ENCODE results near the gene AKAP6.

DNA sequence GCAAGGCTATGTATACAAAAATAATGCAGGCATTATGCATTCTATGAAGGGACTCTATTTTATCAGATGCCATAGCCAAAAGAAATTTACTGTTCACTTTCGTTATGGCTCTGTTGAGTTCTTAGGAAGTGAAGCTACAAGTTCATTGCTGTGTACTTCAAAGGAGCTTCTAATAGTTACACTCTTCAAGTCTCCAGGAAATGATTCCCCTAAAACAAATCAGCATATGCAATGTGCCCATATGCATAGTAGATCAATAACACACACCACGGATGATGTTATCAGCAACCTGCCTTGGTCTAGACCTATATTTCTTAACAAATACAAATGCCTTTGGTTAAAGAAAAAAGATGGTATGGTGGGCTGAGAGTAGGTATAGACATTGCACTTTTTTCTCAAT is 83.4 kb downstream of the AKAP6 start:
- TF ChIP-seq, protein P1, sequence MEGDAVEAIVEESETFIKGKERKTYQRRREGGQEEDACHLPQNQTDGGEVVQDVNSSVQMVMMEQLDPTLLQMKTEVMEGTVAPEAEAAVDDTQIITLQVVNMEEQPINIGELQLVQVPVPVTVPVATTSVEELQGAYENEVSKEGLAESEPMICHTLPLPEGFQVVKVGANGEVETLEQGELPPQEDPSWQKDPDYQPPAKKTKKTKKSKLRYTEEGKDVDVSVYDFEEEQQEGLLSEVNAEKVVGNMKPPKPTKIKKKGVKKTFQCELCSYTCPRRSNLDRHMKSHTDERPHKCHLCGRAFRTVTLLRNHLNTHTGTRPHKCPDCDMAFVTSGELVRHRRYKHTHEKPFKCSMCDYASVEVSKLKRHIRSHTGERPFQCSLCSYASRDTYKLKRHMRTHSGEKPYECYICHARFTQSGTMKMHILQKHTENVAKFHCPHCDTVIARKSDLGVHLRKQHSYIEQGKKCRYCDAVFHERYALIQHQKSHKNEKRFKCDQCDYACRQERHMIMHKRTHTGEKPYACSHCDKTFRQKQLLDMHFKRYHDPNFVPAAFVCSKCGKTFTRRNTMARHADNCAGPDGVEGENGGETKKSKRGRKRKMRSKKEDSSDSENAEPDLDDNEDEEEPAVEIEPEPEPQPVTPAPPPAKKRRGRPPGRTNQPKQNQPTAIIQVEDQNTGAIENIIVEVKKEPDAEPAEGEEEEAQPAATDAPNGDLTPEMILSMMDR (conservative IDR thresholded peaks at IDR 0.05; ENCODE audit: low read length): no peak
- no peak for TF ChIP-seq EZH2phosphoT487 (IDR thresholded peaks at IDR 0.05; ENCODE audit: borderline replicate concordance, low read depth, low read length)

All from OCI-LY7 (cell line).